ENCODE measurements around the gene RPP25L. TPM values are rescaled to one million over a fixed set of nuclear protein-coding genes. Genes with fewer than 3 reads are reported as not detected.
A peak's percentile ranks its signal among the peaks of the same experiment; 100 is the strongest.

RPP25L gene
- total RNA-seq, 2 donors from 2014 or later, result 52.1 to 53.2 TPM

DNA sequence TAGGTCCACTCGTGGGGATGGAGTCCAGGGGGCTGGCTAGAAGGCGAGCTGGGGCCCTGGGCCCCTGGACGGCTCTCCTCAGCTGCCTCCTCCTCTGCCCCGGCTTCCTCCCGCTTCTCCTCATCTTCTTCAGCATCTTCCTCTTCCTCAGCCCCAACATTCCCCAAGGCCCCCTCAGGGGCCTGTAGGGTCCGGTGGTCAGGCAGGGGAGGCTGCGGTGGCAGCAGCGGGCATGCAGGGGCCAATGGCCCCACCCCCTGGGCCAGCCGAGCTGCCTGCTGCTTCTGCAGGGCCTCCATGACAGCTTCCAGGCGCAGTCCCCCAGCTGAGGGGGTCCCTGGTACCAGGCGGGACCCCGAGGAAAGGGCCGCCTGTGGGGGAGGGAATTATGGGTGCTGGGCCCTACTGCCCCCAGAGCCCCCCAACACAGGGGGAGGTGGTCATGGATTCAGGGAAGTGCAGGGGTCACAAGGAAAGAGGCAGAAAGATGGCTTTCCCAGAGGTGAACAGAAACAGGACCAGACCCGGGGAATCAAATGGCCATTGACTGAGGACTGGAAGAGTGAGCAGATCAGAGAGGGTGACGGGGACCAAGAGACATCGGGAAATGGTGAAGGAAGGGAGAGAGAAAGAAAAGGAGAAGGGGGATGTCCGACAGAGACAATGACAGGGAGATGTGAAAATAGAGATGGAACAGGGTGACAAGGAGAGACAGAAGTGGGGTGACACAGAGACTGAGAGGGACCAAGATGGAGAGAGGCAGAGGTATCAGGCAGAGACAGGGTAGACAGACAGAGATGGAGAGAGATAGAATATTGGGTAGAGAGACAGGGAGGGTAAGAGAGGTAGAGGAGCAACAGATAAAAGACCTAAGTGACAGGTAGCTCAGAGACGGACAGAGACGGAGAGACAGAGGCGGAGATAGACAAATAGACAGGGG, 16.1 kb upstream of the RPP25L start:
- no peak for DNase-seq (ENCODE audit: low spot score)
- intact Hi-C loops (cut with DNase I), result no loop called here
- Histone ChIP-seq H3K27ac (no peak overlapping the region), H3K4me1 (replicated peaks) (no peaks in the 10 kb centered on the region), H3K4me3 (peak overlapping the region in 1 of 2 donors; percentile 36), H3K9me3 (no peaks in the 10 kb centered on the region), H3K27me3 (replicated peaks; ENCODE audit: insufficient read depth) (peaks cover 14% of the 10 kb centered on the region), H3K36me3 (no peaks in the 10 kb centered on the region)
- TF ChIP-seq POLR2A (IDR thresholded peaks at IDR 0.05) (no peak), CTCF (IDR thresholded peaks at IDR 0.05) (no peak), POLR2AphosphoS5 (IDR thresholded peaks at IDR 0.05) (no peak)
- 33% methylated on average over 19 of the region's 20 CpGs for WGBS

DNA sequence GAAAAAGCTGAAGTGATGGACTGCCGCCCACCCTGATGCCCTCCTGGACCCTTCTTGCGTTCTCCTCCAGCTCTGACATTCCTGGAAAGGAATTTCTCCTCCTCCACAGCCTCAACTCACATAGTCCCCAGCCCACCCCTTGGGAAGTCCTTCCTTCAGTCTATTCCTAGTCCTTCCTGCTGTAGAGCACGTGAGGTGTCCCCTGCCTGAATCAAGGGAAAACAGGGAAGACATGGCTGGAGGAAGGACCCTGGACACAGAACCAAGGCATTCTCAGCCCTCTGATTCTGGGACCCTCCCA, 13.2 kb upstream of the RPP25L start:
- Histone ChIP-seq H3K27me3 (replicated peaks; ENCODE audit: insufficient read depth) (peaks cover 14% of the 10 kb centered on the region), H3K36me3 (no peaks in the 10 kb centered on the region), H3K4me1 (replicated peaks) (no peaks in the 10 kb centered on the region), H3K4me3 (no peak overlapping the region), H3K9me3 (no peaks in the 10 kb centered on the region), H3K27ac (no peak overlapping the region)
- intact Hi-C loops (cut with DNase I), result no loop called here
- DNase-seq (ENCODE audit: low spot score), result no peak
- WGBS, result 82% methylated on average over 3 of the region's 3 CpGs
- TF ChIP-seq POLR2AphosphoS5 (IDR thresholded peaks at IDR 0.05) (no peak), CTCF (IDR thresholded peaks at IDR 0.05) (no peak), POLR2A (IDR thresholded peaks at IDR 0.05) (no peak)

DNA sequence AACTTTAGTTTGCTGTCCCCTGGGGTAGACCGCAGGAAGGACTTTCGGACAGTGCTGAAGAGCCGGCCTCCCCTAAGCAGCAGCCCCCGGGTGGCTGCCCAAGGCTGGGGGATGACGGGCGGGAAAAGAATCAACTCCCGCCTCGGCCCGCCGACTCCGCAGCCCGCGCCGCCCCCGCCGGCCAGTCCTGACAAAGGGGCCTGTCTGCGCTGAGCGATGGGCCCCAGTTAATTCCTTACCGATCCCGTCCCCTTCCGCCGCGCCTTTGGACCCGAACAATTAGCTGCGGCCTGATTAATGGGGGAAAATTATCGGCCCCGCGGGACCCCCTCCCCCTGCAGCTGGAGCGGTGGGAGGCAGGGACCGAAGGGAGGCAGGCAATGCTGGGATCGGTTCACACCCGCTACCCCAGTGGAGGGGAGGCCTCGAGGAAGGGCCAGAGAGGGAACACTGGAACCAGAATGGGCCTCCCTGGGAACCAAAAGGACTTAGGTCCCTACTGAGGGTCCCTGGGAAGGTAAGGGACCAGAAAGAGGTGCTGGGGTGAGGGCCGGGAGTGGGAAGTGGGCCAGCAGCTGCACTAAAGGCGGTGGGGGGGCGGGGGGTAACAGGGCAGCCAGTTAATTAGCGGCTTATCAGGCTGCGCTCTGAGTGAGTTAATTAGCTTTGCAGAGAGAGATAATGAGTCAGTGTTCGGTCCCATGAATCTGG, 12.7 kb upstream of the RPP25L start:
- no peak overlapping the region for H3K27ac ChIP-seq
- H3K4me1 ChIP-seq (replicated peaks), result peaks cover 2% of the 10 kb centered on the region
- H3K4me3 ChIP-seq, result no peak overlapping the region
- peaks cover 14% of the 10 kb centered on the region for H3K27me3 ChIP-seq (replicated peaks; ENCODE audit: insufficient read depth)
- intact Hi-C loops (cut with DNase I), result loop anchor here (5.0 kb wide), 1 partner anchor 78 kb away; no protein-coding TSS in a partner anchor
- DNase-seq (ENCODE audit: low spot score), result no peak
- H3K9me3 ChIP-seq, result no peaks in the 10 kb centered on the region
- no peaks in the 10 kb centered on the region for H3K36me3 ChIP-seq
- WGBS, result 23% methylated on average over 39 of the region's 39 CpGs
- TF ChIP-seq POLR2A (IDR thresholded peaks at IDR 0.05) (no peak), CTCF (IDR thresholded peaks at IDR 0.05) (no peak), POLR2AphosphoS5 (IDR thresholded peaks at IDR 0.05) (no peak)

- intact Hi-C loops (cut with DNase I), result loop anchor here (5.0 kb wide), 1 partner anchor 79 kb away; no protein-coding TSS in a partner anchor
- no peak overlapping the region for H3K27ac ChIP-seq
- H3K4me3 ChIP-seq, result no peak overlapping the region
- 13% methylated on average over 55 of the region's 63 CpGs for WGBS
- DNase-seq (ENCODE audit: low spot score), result no peak
- peaks cover 7% of the 10 kb centered on the region for H3K4me1 ChIP-seq (replicated peaks)
- TF ChIP-seq POLR2AphosphoS5 (IDR thresholded peaks at IDR 0.05), result no peak
- no peak for TF ChIP-seq CTCF (IDR thresholded peaks at IDR 0.05)
- TF ChIP-seq POLR2A (IDR thresholded peaks at IDR 0.05), result no peak
- no peaks in the 10 kb centered on the region for H3K9me3 ChIP-seq
- no peaks in the 10 kb centered on the region for H3K36me3 ChIP-seq
- peaks cover 14% of the 10 kb centered on the region for H3K27me3 ChIP-seq (replicated peaks; ENCODE audit: insufficient read depth)
These were observed 11.7 kb upstream of the RPP25L start for GRCh38 chr9:34623374-34624235.
